ENCODE data around the gene TMEM245.

The TMEM245 gene

GRCh38 chr9:109101202-109101595 lies 18.5 kb downstream of the TMEM245 start:
- Histone ChIP-seq H3K4me1 (ENCODE audit: insufficient read depth, low read length) (peaks cover 32% of the 10 kb centered on the region), H3K27ac (ENCODE audit: low read depth, low read length) (no peak overlapping the region), H3K27me3 (ENCODE audit: insufficient read depth, low read length) (no peaks in the 10 kb centered on the region)

GRCh38 chr9:109100543-109101201 lies 19.1 kb downstream of the TMEM245 start:
- H3K9me3 ChIP-seq (ENCODE audit: insufficient read depth, low read depth, low read length), result no peaks in the 10 kb centered on the region
- H3K4me1 ChIP-seq (ENCODE audit: insufficient read depth, low read length), result peaks cover 32% of the 10 kb centered on the region
- H3K27me3 ChIP-seq (ENCODE audit: insufficient read depth, low read length), result no peaks in the 10 kb centered on the region
- H3K36me3 ChIP-seq (ENCODE audit: insufficient read depth, low read length), result peaks cover 46% of the 10 kb centered on the region
- no peak overlapping the region for H3K4me3 ChIP-seq (ENCODE audit: low read length)
- WGBS, result 88% methylated on average over 2 of the region's 3 CpGs
- no peak overlapping the region for H3K27ac ChIP-seq (ENCODE audit: low read depth, low read length)
- H3K9ac ChIP-seq (ENCODE audit: low read depth, low read length), result no peak overlapping the region

More at GRCh38 chr9:109101202-109101595, 18.5 kb downstream of the TMEM245 start:
- Histone ChIP-seq H3K9ac (ENCODE audit: low read depth, low read length) (no peak overlapping the region), H3K9me3 (ENCODE audit: insufficient read depth, low read depth, low read length) (no peaks in the 10 kb centered on the region), H3K36me3 (ENCODE audit: insufficient read depth, low read length) (peaks cover 42% of the 10 kb centered on the region), H3K4me3 (ENCODE audit: low read length) (no peak overlapping the region)
- 93% methylated on average over 3 of the region's 3 CpGs for WGBS

GRCh38 chr9:109098960-109099308 lies 20.8 kb downstream of the TMEM245 start:
- Histone ChIP-seq H3K4me1 (ENCODE audit: insufficient read depth, low read length) (peaks cover 32% of the 10 kb centered on the region), H3K9ac (ENCODE audit: low read depth, low read length) (no peak overlapping the region), H3K4me3 (ENCODE audit: low read length) (no peak overlapping the region), H3K27me3 (ENCODE audit: insufficient read depth, low read length) (no peaks in the 10 kb centered on the region), H3K27ac (ENCODE audit: low read depth, low read length) (no peak overlapping the region), H3K9me3 (ENCODE audit: insufficient read depth, low read depth, low read length) (no peaks in the 10 kb centered on the region), H3K36me3 (ENCODE audit: insufficient read depth, low read length) (peaks cover 45% of the 10 kb centered on the region)
- 94% methylated on average over 2 of the region's 2 CpGs for WGBS

- Histone ChIP-seq H3K27me3 (ENCODE audit: insufficient read depth, low read length) (no peaks in the 10 kb centered on the region), H3K27ac (ENCODE audit: low read depth, low read length) (no peak overlapping the region), H3K9ac (ENCODE audit: low read depth, low read length) (no peak overlapping the region), H3K36me3 (ENCODE audit: insufficient read depth, low read length) (peaks cover 45% of the 10 kb centered on the region), H3K4me1 (ENCODE audit: insufficient read depth, low read length) (peaks cover 32% of the 10 kb centered on the region), H3K9me3 (ENCODE audit: insufficient read depth, low read depth, low read length) (no peaks in the 10 kb centered on the region), H3K4me3 (ENCODE audit: low read length) (no peak overlapping the region)
- WGBS, result 90% methylated on average over 3 of the region's 4 CpGs
Measured at GRCh38 chr9:109098171-109098959, 21.4 kb downstream of the TMEM245 start.

- no peak overlapping the region for H3K4me3 ChIP-seq (ENCODE audit: low read length)
- WGBS, result 92% methylated on average over 4 of the region's 4 CpGs
- peaks cover 28% of the 10 kb centered on the region for H3K4me1 ChIP-seq (ENCODE audit: insufficient read depth, low read length)
- H3K27me3 ChIP-seq (ENCODE audit: insufficient read depth, low read length), result no peaks in the 10 kb centered on the region
- H3K27ac ChIP-seq (ENCODE audit: low read depth, low read length), result no peak overlapping the region
- H3K9me3 ChIP-seq (ENCODE audit: insufficient read depth, low read depth, low read length), result no peaks in the 10 kb centered on the region
- no peak overlapping the region for H3K9ac ChIP-seq (ENCODE audit: low read depth, low read length)
- H3K36me3 ChIP-seq (ENCODE audit: insufficient read depth, low read length), result peaks cover 46% of the 10 kb centered on the region
Measured at GRCh38 chr9:109097146-109097545, 22.6 kb downstream of the TMEM245 start.

GRCh38 chr9:109095321-109095720 lies 24.4 kb downstream of the TMEM245 start:
- 94% methylated on average over 3 of the region's 3 CpGs for WGBS
- no peaks in the 10 kb centered on the region for H3K9me3 ChIP-seq (ENCODE audit: insufficient read depth, low read depth, low read length)
- no peak overlapping the region for H3K4me3 ChIP-seq (ENCODE audit: low read length)
- H3K4me1 ChIP-seq (ENCODE audit: insufficient read depth, low read length), result peaks cover 28% of the 10 kb centered on the region
- no peak overlapping the region for H3K9ac ChIP-seq (ENCODE audit: low read depth, low read length)
- H3K36me3 ChIP-seq (ENCODE audit: insufficient read depth, low read length), result peaks cover 63% of the 10 kb centered on the region
- H3K27ac ChIP-seq (ENCODE audit: low read depth, low read length), result no peak overlapping the region
- H3K27me3 ChIP-seq (ENCODE audit: insufficient read depth, low read length), result no peaks in the 10 kb centered on the region

GRCh38 chr9:109094268-109094667 lies 25.5 kb downstream of the TMEM245 start:
- Histone ChIP-seq H3K27me3 (ENCODE audit: insufficient read depth, low read length) (no peaks in the 10 kb centered on the region), H3K27ac (ENCODE audit: low read depth, low read length) (no peak overlapping the region), H3K36me3 (ENCODE audit: insufficient read depth, low read length) (peaks cover 66% of the 10 kb centered on the region), H3K4me1 (ENCODE audit: insufficient read depth, low read length) (peaks cover 20% of the 10 kb centered on the region), H3K9ac (ENCODE audit: low read depth, low read length) (no peak overlapping the region), H3K9me3 (ENCODE audit: insufficient read depth, low read depth, low read length) (no peaks in the 10 kb centered on the region), H3K4me3 (ENCODE audit: low read length) (no peak overlapping the region)
- 93% methylated on average over 6 of the region's 6 CpGs for WGBS

- 100% methylated on average over 1 of the region's 1 CpG for WGBS
- no peak overlapping the region for H3K27ac ChIP-seq (ENCODE audit: low read depth, low read length)
- H3K27me3 ChIP-seq (ENCODE audit: insufficient read depth, low read length), result no peaks in the 10 kb centered on the region
- H3K9ac ChIP-seq (ENCODE audit: low read depth, low read length), result no peak overlapping the region
- peaks cover 80% of the 10 kb centered on the region for H3K36me3 ChIP-seq (ENCODE audit: insufficient read depth, low read length)
- H3K4me3 ChIP-seq (ENCODE audit: low read length), result no peak overlapping the region
- H3K4me1 ChIP-seq (ENCODE audit: insufficient read depth, low read length), result 0 out of 2 replicates have a peak, but pooled peaks cover 6% of the 10 kb centered on the region
- H3K9me3 ChIP-seq (ENCODE audit: insufficient read depth, low read depth, low read length), result no peaks in the 10 kb centered on the region
Measured at GRCh38 chr9:109092587-109092986, 27.2 kb downstream of the TMEM245 start.

GRCh38 chr9:109092051-109092580 lies 27.6 kb downstream of the TMEM245 start:
- 0 out of 2 replicates have a peak, but pooled peaks cover 4% of the 10 kb centered on the region for H3K4me1 ChIP-seq (ENCODE audit: insufficient read depth, low read length)
- peaks cover 85% of the 10 kb centered on the region for H3K36me3 ChIP-seq (ENCODE audit: insufficient read depth, low read length)
- no peaks in the 10 kb centered on the region for H3K27me3 ChIP-seq (ENCODE audit: insufficient read depth, low read length)
- H3K4me3 ChIP-seq (ENCODE audit: low read length), result no peak overlapping the region
- no peak overlapping the region for H3K27ac ChIP-seq (ENCODE audit: low read depth, low read length)
- H3K9me3 ChIP-seq (ENCODE audit: insufficient read depth, low read depth, low read length), result no peaks in the 10 kb centered on the region
- no peak overlapping the region for H3K9ac ChIP-seq (ENCODE audit: low read depth, low read length)

- no peaks in the 10 kb centered on the region for H3K4me1 ChIP-seq (ENCODE audit: insufficient read depth, low read length)
- no peaks in the 10 kb centered on the region for H3K9me3 ChIP-seq (ENCODE audit: insufficient read depth, low read depth, low read length)
- H3K4me3 ChIP-seq (ENCODE audit: low read length), result no peak overlapping the region
- 97% methylated on average over 7 of the region's 7 CpGs for WGBS
- peaks cover 89% of the 10 kb centered on the region for H3K36me3 ChIP-seq (ENCODE audit: insufficient read depth, low read length)
- H3K27ac ChIP-seq (ENCODE audit: low read depth, low read length), result no peak overlapping the region
- no peaks in the 10 kb centered on the region for H3K27me3 ChIP-seq (ENCODE audit: insufficient read depth, low read length)
- H3K9ac ChIP-seq (ENCODE audit: low read depth, low read length), result no peak overlapping the region
Measured at GRCh38 chr9:109088221-109088620, 31.5 kb downstream of the TMEM245 start.

- no peak overlapping the region for H3K4me3 ChIP-seq (ENCODE audit: low read length)
- H3K9ac ChIP-seq (ENCODE audit: low read depth, low read length), result no peak overlapping the region
- no peak overlapping the region for H3K27ac ChIP-seq (ENCODE audit: low read depth, low read length)
- 94% methylated on average over 2 of the region's 2 CpGs for WGBS
- H3K4me1 ChIP-seq (ENCODE audit: insufficient read depth, low read length), result no peaks in the 10 kb centered on the region
- peaks cover 86% of the 10 kb centered on the region for H3K36me3 ChIP-seq (ENCODE audit: insufficient read depth, low read length)
- H3K27me3 ChIP-seq (ENCODE audit: insufficient read depth, low read length), result no peaks in the 10 kb centered on the region
- H3K9me3 ChIP-seq (ENCODE audit: insufficient read depth, low read depth, low read length), result no peaks in the 10 kb centered on the region
Measured at GRCh38 chr9:109087795-109088194, 32.0 kb downstream of the TMEM245 start.
